ENCODE measurements around the gene STX8.
A peak's percentile ranks its signal among the peaks of the same experiment; 100 is the strongest.

GRCh38 chr17:9531034-9531433, 44.6 kb downstream of the STX8 start:
- TF ChIP-seq FOXM1 (IDR thresholded peaks at IDR 0.05; ENCODE audit: borderline replicate concordance) (no peak), PKNOX1 (IDR thresholded peaks at IDR 0.05) (0 out of 2 replicates have a peak, but pooled peaks have one; percentile 2), BHLHE40 (IDR thresholded peaks at IDR 0.05; ENCODE audit: borderline replicate concordance) (no peak), FOXA1 (IDR thresholded peaks at IDR 0.05) (no peak), HDGF (IDR thresholded peaks at IDR 0.05; ENCODE audit: borderline replicate concordance) (no peak), ARNT (IDR thresholded peaks at IDR 0.05) (no peak), LEF1 (IDR thresholded peaks at IDR 0.05; ENCODE audit: borderline replicate concordance) (no peak), SP1 (IDR thresholded peaks at IDR 0.05) (no peak), TARDBP (IDR thresholded peaks at IDR 0.05) (no peak)
